Measurements from ENCODE around the gene GRAMD1B. TPM values are rescaled to one million over a fixed set of nuclear protein-coding genes. Genes with fewer than 3 reads are reported as not detected.

GRAMD1B gene
- total RNA-seq, 1 donor from 2014 or later, result 8.8 TPM

DNA sequence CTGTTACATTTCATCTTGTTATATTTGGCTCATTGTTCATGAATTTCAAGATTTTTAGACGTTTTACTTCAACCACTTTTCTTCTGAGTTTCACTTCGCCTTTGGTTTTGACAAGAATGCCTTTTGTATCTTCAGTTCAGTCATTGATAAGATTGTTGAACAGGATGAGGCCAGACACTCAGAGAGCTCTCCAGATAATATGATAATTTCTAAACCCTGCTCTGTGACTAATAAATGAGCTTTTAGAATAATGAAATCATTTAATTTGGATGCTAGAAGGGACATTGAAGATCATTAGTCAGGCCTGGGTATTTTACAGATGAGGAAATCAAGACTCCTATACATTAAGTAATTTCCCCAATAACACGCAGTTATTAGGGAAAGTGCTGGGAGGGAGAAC is 37.2 kb upstream of the GRAMD1B start:
- Histone ChIP-seq H3K36me3 (ENCODE audit: control insufficient read depth, insufficient read depth, low read length) (no peaks in the 10 kb centered on the region), H3K4me3 (ENCODE audit: low read depth, low read length) (no peak overlapping the region), H3K27me3 (ENCODE audit: control insufficient read depth, insufficient read depth, low read length) (no peaks in the 10 kb centered on the region)
- TF ChIP-seq, protein P1, sequence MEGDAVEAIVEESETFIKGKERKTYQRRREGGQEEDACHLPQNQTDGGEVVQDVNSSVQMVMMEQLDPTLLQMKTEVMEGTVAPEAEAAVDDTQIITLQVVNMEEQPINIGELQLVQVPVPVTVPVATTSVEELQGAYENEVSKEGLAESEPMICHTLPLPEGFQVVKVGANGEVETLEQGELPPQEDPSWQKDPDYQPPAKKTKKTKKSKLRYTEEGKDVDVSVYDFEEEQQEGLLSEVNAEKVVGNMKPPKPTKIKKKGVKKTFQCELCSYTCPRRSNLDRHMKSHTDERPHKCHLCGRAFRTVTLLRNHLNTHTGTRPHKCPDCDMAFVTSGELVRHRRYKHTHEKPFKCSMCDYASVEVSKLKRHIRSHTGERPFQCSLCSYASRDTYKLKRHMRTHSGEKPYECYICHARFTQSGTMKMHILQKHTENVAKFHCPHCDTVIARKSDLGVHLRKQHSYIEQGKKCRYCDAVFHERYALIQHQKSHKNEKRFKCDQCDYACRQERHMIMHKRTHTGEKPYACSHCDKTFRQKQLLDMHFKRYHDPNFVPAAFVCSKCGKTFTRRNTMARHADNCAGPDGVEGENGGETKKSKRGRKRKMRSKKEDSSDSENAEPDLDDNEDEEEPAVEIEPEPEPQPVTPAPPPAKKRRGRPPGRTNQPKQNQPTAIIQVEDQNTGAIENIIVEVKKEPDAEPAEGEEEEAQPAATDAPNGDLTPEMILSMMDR (IDR thresholded peaks at IDR 0.05; ENCODE audit: insufficient read depth, low read length, poor library complexity, severe bottlenecking), result no peak
- no peak for DNase-seq (ENCODE audit: low read depth)

DNA sequence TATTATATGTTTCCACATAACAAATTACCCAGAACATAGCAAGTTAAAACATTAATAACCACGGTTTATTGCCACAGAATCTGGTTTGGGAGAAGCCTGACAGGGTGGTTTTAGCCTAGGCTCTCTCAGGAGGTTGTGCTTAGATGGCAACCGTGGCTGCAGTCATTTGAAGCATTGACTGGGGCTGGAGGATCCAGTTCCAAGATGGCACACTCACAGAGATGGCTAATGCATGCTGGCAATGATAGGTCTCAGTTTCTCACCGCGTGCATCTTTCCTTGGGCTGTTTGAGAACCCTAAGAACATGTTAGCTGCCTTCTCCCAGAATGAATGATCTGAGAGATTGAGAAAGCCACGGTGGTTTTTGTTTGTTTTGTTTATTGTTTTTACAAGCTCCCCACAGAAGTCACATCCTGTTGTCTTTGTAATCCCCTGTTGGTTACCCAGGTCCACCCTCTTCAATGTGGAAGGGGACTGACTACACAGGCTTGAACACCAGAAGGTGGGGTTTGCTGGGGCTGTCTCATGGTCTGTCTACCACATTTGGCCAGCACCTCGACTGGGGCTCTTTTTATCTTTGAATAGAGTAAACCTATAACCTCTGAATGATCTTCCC is 36.6 kb upstream of the GRAMD1B start:
- TF ChIP-seq, protein P1 (IDR thresholded peaks at IDR 0.05; ENCODE audit: insufficient read depth, low read length, poor library complexity, severe bottlenecking), result no peak
- no peak for DNase-seq (ENCODE audit: low read depth)
- no peaks in the 10 kb centered on the region for H3K27me3 ChIP-seq (ENCODE audit: control insufficient read depth, insufficient read depth, low read length)
- H3K4me3 ChIP-seq (ENCODE audit: low read depth, low read length), result no peak overlapping the region
- H3K36me3 ChIP-seq (ENCODE audit: control insufficient read depth, insufficient read depth, low read length), result no peaks in the 10 kb centered on the region

DNA sequence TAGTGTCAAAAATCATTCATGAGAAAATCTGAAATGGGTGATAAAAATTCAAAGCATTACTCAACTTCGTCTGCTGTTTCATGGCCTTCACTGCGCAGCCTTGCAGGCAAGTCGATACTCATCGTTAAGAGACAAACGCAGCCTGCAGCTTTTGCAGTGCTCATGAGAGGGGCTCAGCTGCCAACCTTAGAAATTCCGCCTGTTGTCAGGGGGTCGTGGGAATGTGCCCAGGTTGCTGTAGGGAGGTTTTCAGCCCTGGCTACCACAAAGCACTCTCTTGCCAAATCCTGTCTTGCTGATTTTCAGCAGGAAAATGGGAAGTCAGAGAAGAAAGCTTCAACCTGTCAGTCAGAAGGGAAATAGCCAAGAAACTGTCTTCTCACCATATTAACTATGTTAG is 25.4 kb upstream of the GRAMD1B start:
- no peak for DNase-seq (ENCODE audit: low read depth)
- Histone ChIP-seq H3K27me3 (ENCODE audit: control insufficient read depth, insufficient read depth, low read length) (no peaks in the 10 kb centered on the region), H3K36me3 (ENCODE audit: control insufficient read depth, insufficient read depth, low read length) (no peaks in the 10 kb centered on the region), H3K4me3 (ENCODE audit: low read depth, low read length) (no peak overlapping the region)
- TF ChIP-seq, protein P1 (IDR thresholded peaks at IDR 0.05; ENCODE audit: insufficient read depth, low read length, poor library complexity, severe bottlenecking), result no peak

DNA sequence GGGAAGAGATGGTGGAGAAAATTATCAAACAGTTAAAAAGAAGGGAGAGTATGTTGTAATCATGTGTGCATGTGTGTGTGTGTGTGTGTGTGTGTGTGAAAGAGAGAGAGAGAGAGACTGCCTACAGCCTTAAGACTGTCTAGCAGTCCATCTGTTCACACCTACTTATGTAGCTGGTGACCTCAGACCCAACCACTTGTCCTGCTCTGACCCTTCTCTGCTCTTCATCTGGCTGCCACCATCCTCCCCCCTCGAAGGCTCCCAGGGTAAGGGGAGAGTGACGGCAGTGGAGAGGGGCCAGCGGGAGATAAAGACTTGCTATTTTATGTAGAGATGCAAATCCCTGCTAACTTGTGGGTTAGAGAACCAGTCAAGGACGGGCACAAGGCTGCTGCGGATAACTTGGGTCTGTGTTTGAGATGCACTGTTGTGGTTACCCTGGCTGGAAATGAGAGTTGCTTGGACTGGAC is 24.9 kb upstream of the GRAMD1B start:
- Histone ChIP-seq H3K4me3 (ENCODE audit: low read depth, low read length) (no peak overlapping the region), H3K27me3 (ENCODE audit: control insufficient read depth, insufficient read depth, low read length) (no peaks in the 10 kb centered on the region), H3K36me3 (ENCODE audit: control insufficient read depth, insufficient read depth, low read length) (no peaks in the 10 kb centered on the region)
- no peak for DNase-seq (ENCODE audit: low read depth)
- TF ChIP-seq, protein P1 (IDR thresholded peaks at IDR 0.05; ENCODE audit: insufficient read depth, low read length, poor library complexity, severe bottlenecking), result no peak

DNA sequence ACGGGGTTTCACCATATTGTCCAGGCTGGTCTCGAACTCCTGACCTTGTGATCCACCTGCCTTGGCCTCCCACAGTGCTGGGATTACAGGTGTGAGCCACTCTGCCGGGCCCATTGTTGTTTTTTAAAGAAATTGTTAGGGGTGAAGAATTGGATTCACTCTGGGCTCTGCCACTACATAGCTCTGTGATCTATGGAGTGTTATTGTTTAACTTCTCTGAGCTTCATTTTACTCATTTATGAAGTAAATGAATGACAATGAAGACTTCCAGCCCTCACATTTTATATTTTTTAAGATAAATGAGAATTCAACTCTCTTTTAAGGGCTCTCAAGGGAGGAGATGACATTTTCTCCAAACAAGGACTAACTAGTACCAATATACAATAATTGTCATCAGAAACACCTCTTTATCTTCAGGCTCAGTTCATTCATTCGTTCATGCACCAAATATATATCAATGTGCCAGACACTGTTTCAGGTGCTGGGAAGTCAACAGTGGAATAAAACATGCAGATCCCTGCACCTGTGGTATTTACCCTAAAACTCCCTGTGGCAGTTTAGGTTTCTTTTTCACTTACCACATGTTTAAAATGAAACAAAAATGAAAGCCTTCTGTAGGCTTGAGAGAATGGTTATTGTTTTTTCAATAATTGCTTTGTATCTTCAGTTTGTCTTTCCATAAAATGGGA is 23.5 kb upstream of the GRAMD1B start:
- no peak overlapping the region for H3K4me3 ChIP-seq (ENCODE audit: low read depth, low read length)
- TF ChIP-seq, protein P1 (IDR thresholded peaks at IDR 0.05; ENCODE audit: insufficient read depth, low read length, poor library complexity, severe bottlenecking), result no peak
- H3K27me3 ChIP-seq (ENCODE audit: control insufficient read depth, insufficient read depth, low read length), result peaks cover 3% of the 10 kb centered on the region

More for the DNA sequence above, 23.5 kb upstream of the GRAMD1B start:
- DNase-seq (ENCODE audit: low read depth), result no peak
- H3K36me3 ChIP-seq (ENCODE audit: control insufficient read depth, insufficient read depth, low read length), result no peaks in the 10 kb centered on the region
